PC-3 (cell line): ENCODE results near the gene PITPNM3. TPM values are rescaled to one million over a fixed set of nuclear protein-coding genes. Genes with fewer than 3 reads are reported as not detected.

Experiments used
- ATAC-seq: fragments of 200-7000 bp; cut with Tn5 transposase; 2 replicates; pipeline ENCODE4 v1.9.1; 2020; ENCODE audit warnings: mild to moderate bottlenecking, moderate library complexity
- BruUV-seq: library from RNA; stranded (reverse); fragments of 400-500 nt; replicated peaks from 2 replicates; lab custom pipeline; 2021; lab: Mats Ljungman, UMichigan
- CTCF ChIA-PET: fragments of 300-600 bp; sonication (Branson Sonifier 250); formaldehyde crosslinking; loops from one replicate; lab custom pipeline; 2022; ENCODE audit warnings: antibody characterized with exemption; lab: Charles Lee
- POLR2A ChIA-PET: fragments of 300-600 bp; sonication (Branson Sonifier 250); formaldehyde crosslinking; loops from one replicate; lab custom pipeline; 2022; ENCODE audit warnings: antibody characterized with exemption; ENCODE audit not compliant: unreplicated experiment; lab: Charles Lee
- DNase-seq: peaks from one replicate; pipeline ENCODE4 v3.0.0-alpha.2; 2015
- H2AFZ ChIP-seq: fragments of 300-600 bp; sonication (generic); 2 replicates; pipeline ENCODE4 v1.6.0; 2016; ENCODE audit warnings: antibody characterized with exemption, low read length
- H3F3A ChIP-seq: fragments of 300-600 bp; sonication (generic); one replicate; pipeline ENCODE4 v1.6.0; 2017; ENCODE audit warnings: antibody characterized with exemption, low read length, control low read depth, mild to moderate bottlenecking; ENCODE audit not compliant: unreplicated experiment
- H3K27ac ChIP-seq: fragments of 300-600 bp; sonication (generic); 2 replicates; pipeline ENCODE4 v1.5.1; 2016; ENCODE audit warnings: mild to moderate bottlenecking, low read length
- H3K27me3 ChIP-seq: fragments of 300-600 bp; sonication (generic); 2 replicates; pipeline ENCODE4 v1.6.1; 2016; ENCODE audit warnings: low read length, mixed read lengths
- H3K36me3 ChIP-seq: fragments of 300-600 bp; sonication (generic); 2 replicates; pipeline ENCODE4 v1.6.1; 2016; ENCODE audit warnings: low read depth, mixed run types, low read length, mixed read lengths
- H3K4me1 ChIP-seq: fragments of 300-600 bp; sonication (generic); 2 replicates; pipeline ENCODE4 v1.5.1; 2016; ENCODE audit warnings: low read length; ENCODE audit not compliant: insufficient read depth
- H3K4me2 ChIP-seq: fragments of 300-600 bp; sonication (generic); 2 replicates; pipeline ENCODE4 v1.6.0; 2016; ENCODE audit warnings: low read length
- H3K4me3 ChIP-seq: fragments of 300-600 bp; sonication (generic); 2 replicates; pipeline ENCODE4 v1.5.1; 2016; ENCODE audit warnings: mild to moderate bottlenecking, low read length, mixed read lengths
- H3K79me2 ChIP-seq: fragments of 300-600 bp; sonication (generic); 2 replicates; pipeline ENCODE4 v1.6.1; 2017; ENCODE audit warnings: low read length, mixed read lengths
- H3K9ac ChIP-seq: fragments of 300-600 bp; sonication (generic); 2 replicates; pipeline ENCODE4 v1.6.0; 2016; ENCODE audit warnings: mild to moderate bottlenecking, low read length
- H3K9me2 ChIP-seq: fragments of 300-600 bp; sonication (generic); replicated peaks from 2 replicates; pipeline ENCODE4 v1.6.1; 2016; ENCODE audit warnings: mixed run types, low read length, mixed read lengths
- H3K9me3 ChIP-seq: fragments of 300-600 bp; sonication (generic); 2 replicates; pipeline ENCODE4 v1.6.1; 2016; ENCODE audit warnings: low read length, mixed read lengths
- H4K20me1 ChIP-seq: fragments of 300-600 bp; sonication (generic); 2 replicates; pipeline ENCODE4 v1.6.1; 2016; ENCODE audit warnings: low read length, mixed read lengths
- EZH2 ChIP-seq: fragments of 300-600 bp; sonication (generic); IDR thresholded peaks from one replicate; pipeline ENCODE4 v1.6.1; 2017; ENCODE audit warnings: antibody characterized with exemption, mild to moderate bottlenecking, low read length; ENCODE audit not compliant: unreplicated experiment
- EZH2phosphoT487 ChIP-seq: fragments of 300-600 bp; sonication (generic); IDR thresholded peaks from 2 replicates; pipeline ENCODE4 v1.6.1; 2018; ENCODE audit warnings: mild to moderate bottlenecking, antibody characterized with exemption, low read length, borderline replicate concordance
- intact Hi-C: fragments of 100-400 bp; cut with micrococcal nuclease; formaldehyde crosslinking; loops from 2 replicates; pipeline ENCODE4 v1.9.0; 2023
- total RNA-seq: library from RNA; depleted of rRNA; stranded (reverse); fragments of >200 nt; gene quantifications from 2 replicates; pipeline ENCODE4 v1.2.3, GENCODE V29; 2014
- TF ChIP-seq, protein P1 (sequence below): fragments of 300-600 bp; sonication (generic); conservative IDR thresholded peaks from 2 replicates; pipeline ENCODE4 v1.5.1; 2017; ENCODE audit warnings: antibody characterized with exemption, low read depth, mild to moderate bottlenecking, low read length

Gene PITPNM3
- total RNA-seq, 1 experiment from 2014 or later: 7.1 TPM

DNA sequence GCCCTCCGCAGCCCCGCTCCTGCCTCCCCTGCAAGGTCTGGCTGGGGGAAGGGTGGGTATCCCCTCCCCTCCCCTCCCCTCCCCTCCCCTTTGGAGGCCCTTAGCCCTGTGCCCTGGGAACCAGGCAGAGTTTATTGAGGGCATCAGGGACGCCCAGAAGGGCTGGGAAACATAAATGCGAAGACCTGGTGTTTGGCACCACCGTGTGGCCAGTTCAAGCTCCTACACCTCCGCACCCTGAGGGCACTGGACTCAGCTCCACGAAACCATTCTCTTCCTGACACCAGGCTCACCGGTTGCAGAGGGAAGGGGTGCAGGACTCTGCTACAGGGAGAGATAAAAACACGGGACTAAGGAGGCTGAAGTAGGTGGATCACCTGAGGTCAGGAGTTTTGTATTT, 120.4 kb downstream of the PITPNM3 start:
- Histone ChIP-seq H3F3A (no peaks in the 10 kb centered on the region), H2AFZ (no peak overlapping the region), H3K9ac (no peak overlapping the region), H3K4me1 (no peaks in the 10 kb centered on the region), H3K27ac (no peak overlapping the region), H3K27me3 (no peaks in the 10 kb centered on the region), H3K36me3 (no peaks in the 10 kb centered on the region), H3K9me3 (no peaks in the 10 kb centered on the region), H4K20me1 (no peaks in the 10 kb centered on the region), H3K4me3 (no peak overlapping the region), H3K9me2 (no peaks in the 10 kb centered on the region), H3K4me2 (no peak overlapping the region), H3K79me2 (no peaks in the 10 kb centered on the region)
- ATAC-seq (peak; percentile 90), DNase-seq (peak; percentile 73)
- POLR2A ChIA-PET: interaction anchor here (0.6 kb wide), 1 partner anchor 682 kb away, joined by 3 read pairs; no protein-coding TSS in a partner anchor
- CTCF ChIA-PET: interaction anchor here (0.6 to 0.9 kb wide), 3 partner anchors 37 to 725 kb away, joined by 3 to 10 read pairs (median 5); no protein-coding TSS in a partner anchor
- BruUV-seq: no TSS peak
- intact Hi-C loops: no loop called here
- TF ChIP-seq EZH2: no peak
- TF ChIP-seq, protein P1, sequence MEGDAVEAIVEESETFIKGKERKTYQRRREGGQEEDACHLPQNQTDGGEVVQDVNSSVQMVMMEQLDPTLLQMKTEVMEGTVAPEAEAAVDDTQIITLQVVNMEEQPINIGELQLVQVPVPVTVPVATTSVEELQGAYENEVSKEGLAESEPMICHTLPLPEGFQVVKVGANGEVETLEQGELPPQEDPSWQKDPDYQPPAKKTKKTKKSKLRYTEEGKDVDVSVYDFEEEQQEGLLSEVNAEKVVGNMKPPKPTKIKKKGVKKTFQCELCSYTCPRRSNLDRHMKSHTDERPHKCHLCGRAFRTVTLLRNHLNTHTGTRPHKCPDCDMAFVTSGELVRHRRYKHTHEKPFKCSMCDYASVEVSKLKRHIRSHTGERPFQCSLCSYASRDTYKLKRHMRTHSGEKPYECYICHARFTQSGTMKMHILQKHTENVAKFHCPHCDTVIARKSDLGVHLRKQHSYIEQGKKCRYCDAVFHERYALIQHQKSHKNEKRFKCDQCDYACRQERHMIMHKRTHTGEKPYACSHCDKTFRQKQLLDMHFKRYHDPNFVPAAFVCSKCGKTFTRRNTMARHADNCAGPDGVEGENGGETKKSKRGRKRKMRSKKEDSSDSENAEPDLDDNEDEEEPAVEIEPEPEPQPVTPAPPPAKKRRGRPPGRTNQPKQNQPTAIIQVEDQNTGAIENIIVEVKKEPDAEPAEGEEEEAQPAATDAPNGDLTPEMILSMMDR: peak; percentile 70

DNA sequence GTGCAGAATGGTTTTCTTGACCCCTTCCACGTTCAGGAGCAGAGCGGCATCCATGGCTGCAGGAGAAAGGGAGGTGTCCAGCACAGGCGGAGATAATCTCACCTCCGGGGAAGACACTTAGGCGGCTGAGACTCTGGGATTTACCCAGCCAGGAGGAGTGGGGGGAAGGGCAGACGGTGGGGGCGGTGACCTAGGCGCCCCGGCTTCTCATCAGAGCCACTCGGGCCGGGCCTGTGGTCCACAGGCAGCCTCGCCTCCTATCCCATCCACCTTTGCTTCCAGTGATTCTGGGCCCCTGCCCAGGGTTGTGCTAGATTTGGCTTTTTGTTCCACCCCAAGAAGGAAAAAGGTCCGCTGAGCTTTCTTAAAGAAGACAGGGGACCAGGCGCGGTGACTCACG, 121.3 kb downstream of the PITPNM3 start, which contains the start of gene AIPL1:
TSS of gene AIPL1 (minus strand) at position 71 of the 400 bp plus-strand sequence. CDS start at position 54, 17 bp downstream.
- CTCF ChIA-PET: no interaction called here
- no peaks in the 10 kb centered on the region for H3K9me2 ChIP-seq
- intact Hi-C loops: no loop called here

DNA sequence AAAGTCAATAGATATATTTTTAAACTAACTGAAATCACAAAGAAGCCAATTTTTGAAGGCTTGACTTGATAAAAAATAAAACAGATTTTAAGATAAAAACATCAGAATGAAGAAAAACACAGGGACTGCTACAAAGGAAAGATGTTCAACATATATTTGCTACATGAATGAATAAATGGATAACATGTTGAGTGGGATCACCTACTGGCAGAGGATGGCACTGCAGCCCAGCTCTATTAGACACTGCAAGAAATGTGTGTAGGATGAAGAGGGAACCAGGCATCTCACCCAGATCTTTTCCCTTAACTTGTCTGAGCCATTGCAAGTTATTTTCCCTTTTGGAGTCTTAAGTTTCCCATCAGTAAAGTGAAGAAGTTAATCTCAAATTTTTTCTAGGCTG, 125.6 kb downstream of the PITPNM3 start:
- ATAC-seq (no peak), DNase-seq (no peak)
- no peaks in the 10 kb centered on the region for H3F3A ChIP-seq
- no peak overlapping the region for H3K9ac ChIP-seq
- no peaks in the 10 kb centered on the region for H3K79me2 ChIP-seq
- intact Hi-C loops: no loop called here
- POLR2A ChIA-PET: no interaction called here
- no peaks in the 10 kb centered on the region for H3K9me2 ChIP-seq
- H3K9me3 ChIP-seq: peaks cover 3% of the 10 kb centered on the region; the same call in 1 of the 2 replicates
- no peak overlapping the region for H3K4me2 ChIP-seq
- no peaks in the 10 kb centered on the region for H4K20me1 ChIP-seq
- TF ChIP-seq, protein P1: peak; percentile 46
- no peak for TF ChIP-seq EZH2
- CTCF ChIA-PET: no interaction called here
- BruUV-seq: no TSS peak
- H3K27ac ChIP-seq: no peak overlapping the region
- no peak overlapping the region for H3K4me3 ChIP-seq
- no peaks in the 10 kb centered on the region for H3K4me1 ChIP-seq
- H2AFZ ChIP-seq: no peak overlapping the region
- H3K36me3 ChIP-seq: no peaks in the 10 kb centered on the region
- H3K27me3 ChIP-seq: no peaks in the 10 kb centered on the region

More for the DNA sequence above, 121.3 kb downstream of the PITPNM3 start, which contains the start of gene AIPL1:
- DNase-seq: no peak
- Histone ChIP-seq H3K36me3 (no peaks in the 10 kb centered on the region), H3K4me1 (no peaks in the 10 kb centered on the region), H3K27me3 (no peaks in the 10 kb centered on the region), H3K4me2 (no peak within 1 kb of the TSS), H2AFZ (no peak within 1 kb of the TSS), H3K4me3 (no peak within 1 kb of the TSS), H3K27ac (no peak within 1 kb of the TSS), H3K9ac (no peak within 1 kb of the TSS), H3K9me3 (peaks cover 3% of the 10 kb centered on the region; the same call in 1 of the 2 replicates), H4K20me1 (no peaks in the 10 kb centered on the region), H3F3A (no peaks in the 10 kb centered on the region), H3K79me2 (no peaks in the 10 kb centered on the region)
- no TSS peak for BruUV-seq
- ATAC-seq: no peak
- POLR2A ChIA-PET: no interaction called here
- TF ChIP-seq EZH2phosphoT487 (no peak), EZH2 (no peak)
- TF ChIP-seq, protein P1: no peak
